ENCODE results near the gene UBASH3A.

UBASH3A gene

GRCh38 chr21:42438316-42439205 lies 34.9 kb downstream of the UBASH3A start:
- WGBS (ENCODE audit: extremely low coverage, insufficient coverage, insufficient read length): no CpG with 5 or more reads among the region's 25 CpGs
- Histone ChIP-seq H3K79me2 (ENCODE audit: control insufficient read depth, insufficient read depth, low read length, poor library complexity) (no peaks in the 10 kb centered on the region), H3K79me1 (ENCODE audit: low read length) (no peaks in the 10 kb centered on the region), H3K4me3 (ENCODE audit: low read depth, low read length) (no peak overlapping the region), H2AK5ac (ENCODE audit: low read length) (no peak overlapping the region), H3K4me1 (ENCODE audit: control insufficient read depth in 1 of 2, insufficient read depth in 2 of 2, low read length in 2 of 2) (no peaks in the 10 kb centered on the region), H2AFZ (ENCODE audit: insufficient read depth, low read length, poor library complexity) (no peak overlapping the region), H4K91ac (ENCODE audit: low read depth, low read length) (no peak overlapping the region), H3K18ac (ENCODE audit: low read length) (no peak overlapping the region), H4K8ac (ENCODE audit: low read depth, low read length) (no peak overlapping the region), H2BK12ac (ENCODE audit: low read length) (no peak overlapping the region), H3K9me3 (ENCODE audit: insufficient read depth, low read depth, low read length) (peaks cover 4% of the 10 kb centered on the region), H3K9ac (ENCODE audit: low read length) (no peak overlapping the region), H3K27me3 (ENCODE audit: insufficient read depth, low read length) (no peaks in the 10 kb centered on the region), H3K14ac (ENCODE audit: low read length) (no peak overlapping the region), H3K4me2 (ENCODE audit: low read length) (no peak overlapping the region), H3K4ac (ENCODE audit: low read depth, low read length) (no peak overlapping the region), H3K27ac (ENCODE audit: low read depth, low read length) (no peak overlapping the region), H4K12ac (ENCODE audit: low read depth, low read length) (no peak overlapping the region), H2BK120ac (ENCODE audit: insufficient read depth, low read length, poor library complexity) (no peak overlapping the region), H3K36me3 (ENCODE audit: control insufficient read depth in 1 of 2, insufficient read depth in 2 of 2, low read length in 2 of 2) (no peaks in the 10 kb centered on the region), H3K23ac (ENCODE audit: low read length) (no peak overlapping the region), H2BK5ac (ENCODE audit: low read depth, low read length, poor library complexity) (no peak overlapping the region)
- DNase-seq: no peak

GRCh38 chr21:42439284-42440186 lies 35.8 kb downstream of the UBASH3A start:
- H4K8ac ChIP-seq (ENCODE audit: low read depth, low read length): no peak overlapping the region
- no peak overlapping the region for H3K14ac ChIP-seq (ENCODE audit: low read length)
- WGBS (ENCODE audit: extremely low coverage, insufficient coverage, insufficient read length): 93% methylated on average over 2 of the region's 17 CpGs
- no peak overlapping the region for H4K12ac ChIP-seq (ENCODE audit: low read depth, low read length)
- no peaks in the 10 kb centered on the region for H3K79me1 ChIP-seq (ENCODE audit: low read length)
- H3K4me2 ChIP-seq (ENCODE audit: low read length): no peak overlapping the region
- peak overlapping the region; percentile 42 for H3K4me3 ChIP-seq (ENCODE audit: low read depth, low read length)
- H2AK5ac ChIP-seq (ENCODE audit: low read length): no peak overlapping the region
- no peak overlapping the region for H2AFZ ChIP-seq (ENCODE audit: insufficient read depth, low read length, poor library complexity)
- H4K91ac ChIP-seq (ENCODE audit: low read depth, low read length): no peak overlapping the region
- H3K9me3 ChIP-seq (ENCODE audit: insufficient read depth, low read depth, low read length): peaks cover 4% of the 10 kb centered on the region
- H3K4ac ChIP-seq (ENCODE audit: low read depth, low read length): no peak overlapping the region
- no peaks in the 10 kb centered on the region for H3K27me3 ChIP-seq (ENCODE audit: insufficient read depth, low read length)
- H3K79me2 ChIP-seq (ENCODE audit: control insufficient read depth, insufficient read depth, low read length, poor library complexity): no peaks in the 10 kb centered on the region
- no peak overlapping the region for H2BK5ac ChIP-seq (ENCODE audit: low read depth, low read length, poor library complexity)
- no peak for DNase-seq
- no peak overlapping the region for H3K23ac ChIP-seq (ENCODE audit: low read length)
- no peak overlapping the region for H2BK120ac ChIP-seq (ENCODE audit: insufficient read depth, low read length, poor library complexity)
- H2BK12ac ChIP-seq (ENCODE audit: low read length): no peak overlapping the region
- no peak overlapping the region for H3K27ac ChIP-seq (ENCODE audit: low read depth, low read length)
- no peak overlapping the region for H3K9ac ChIP-seq (ENCODE audit: low read length)
- H3K4me1 ChIP-seq (ENCODE audit: control insufficient read depth in 1 of 2, insufficient read depth in 2 of 2, low read length in 2 of 2): no peaks in the 10 kb centered on the region
- H3K18ac ChIP-seq (ENCODE audit: low read length): no peak overlapping the region
- no peaks in the 10 kb centered on the region for H3K36me3 ChIP-seq (ENCODE audit: control insufficient read depth in 1 of 2, insufficient read depth in 2 of 2, low read length in 2 of 2)

DNA sequence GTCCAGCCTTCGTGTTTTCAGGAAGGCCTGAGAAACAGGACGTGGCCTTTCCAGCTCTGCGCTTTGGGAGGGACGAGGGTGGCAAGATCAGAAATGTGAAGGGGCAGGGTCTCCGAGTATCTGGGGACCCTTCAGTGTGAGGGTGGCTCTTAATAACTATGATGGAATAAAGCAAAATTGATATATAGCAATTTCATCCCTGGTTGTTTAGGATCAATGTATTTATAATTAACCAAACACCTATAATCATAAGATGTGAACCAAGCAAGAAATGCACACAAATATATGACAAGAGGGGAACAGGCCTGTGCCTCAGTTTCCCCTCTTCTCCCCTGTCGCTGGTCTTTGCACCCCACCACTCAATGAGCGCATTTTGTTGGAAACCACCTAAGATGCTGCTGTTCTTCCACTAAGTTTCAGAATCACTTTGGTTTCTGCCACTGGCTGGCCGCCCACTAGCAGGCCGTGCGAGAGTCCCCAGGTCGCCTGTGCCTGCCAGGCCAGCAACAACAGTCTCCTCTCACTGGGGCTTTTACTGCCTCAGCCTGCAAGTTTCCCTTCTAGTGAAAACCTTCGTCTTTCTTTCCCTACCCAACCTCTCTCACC lies 36.6 kb downstream of the UBASH3A start:
- Histone ChIP-seq H3K9ac (ENCODE audit: low read length) (no peak overlapping the region), H2BK120ac (ENCODE audit: insufficient read depth, low read length, poor library complexity) (no peak overlapping the region), H4K12ac (ENCODE audit: low read depth, low read length) (no peak overlapping the region), H4K8ac (ENCODE audit: low read depth, low read length) (no peak overlapping the region), H3K18ac (ENCODE audit: low read length) (no peak overlapping the region), H3K9me3 (ENCODE audit: insufficient read depth, low read depth, low read length) (peaks cover 4% of the 10 kb centered on the region), H3K14ac (ENCODE audit: low read length) (no peak overlapping the region), H3K79me2 (ENCODE audit: control insufficient read depth, insufficient read depth, low read length, poor library complexity) (no peaks in the 10 kb centered on the region), H3K4me3 (ENCODE audit: low read depth, low read length) (no peak overlapping the region), H3K4me1 (ENCODE audit: control insufficient read depth in 1 of 2, insufficient read depth in 2 of 2, low read length in 2 of 2) (no peaks in the 10 kb centered on the region), H3K79me1 (ENCODE audit: low read length) (no peaks in the 10 kb centered on the region), H3K27me3 (ENCODE audit: insufficient read depth, low read length) (no peaks in the 10 kb centered on the region), H3K4ac (ENCODE audit: low read depth, low read length) (no peak overlapping the region), H3K36me3 (ENCODE audit: control insufficient read depth in 1 of 2, insufficient read depth in 2 of 2, low read length in 2 of 2) (no peaks in the 10 kb centered on the region), H2AFZ (ENCODE audit: insufficient read depth, low read length, poor library complexity) (no peak overlapping the region), H3K27ac (ENCODE audit: low read depth, low read length) (no peak overlapping the region), H3K23ac (ENCODE audit: low read length) (no peak overlapping the region), H2BK12ac (ENCODE audit: low read length) (no peak overlapping the region), H3K4me2 (ENCODE audit: low read length) (no peak overlapping the region), H2AK5ac (ENCODE audit: low read length) (no peak overlapping the region), H4K91ac (ENCODE audit: low read depth, low read length) (no peak overlapping the region), H2BK5ac (ENCODE audit: low read depth, low read length, poor library complexity) (no peak overlapping the region)
- no CpG with 5 or more reads among the region's 12 CpGs for WGBS (ENCODE audit: extremely low coverage, insufficient coverage, insufficient read length)
- no peak for DNase-seq

DNA sequence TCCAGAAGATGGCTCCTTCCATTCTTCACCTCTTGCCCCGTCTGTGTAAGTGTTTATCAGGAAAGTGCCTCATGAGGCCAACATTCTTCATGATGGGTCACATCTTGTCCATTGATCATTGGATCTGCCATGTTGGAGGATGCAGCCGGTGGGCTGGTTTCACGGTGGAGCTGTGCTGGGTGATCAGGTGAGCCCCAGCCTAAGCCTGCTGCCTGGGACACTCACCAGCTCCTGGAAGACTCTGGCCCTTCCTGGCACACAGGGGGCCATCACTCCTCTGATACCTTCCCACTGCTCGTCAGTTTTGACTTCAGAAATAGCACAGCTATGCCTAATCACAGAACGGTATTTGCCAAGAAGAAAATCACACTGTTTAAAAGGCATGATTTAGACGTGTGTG lies 38.3 kb downstream of the UBASH3A start:
- no CpG with 5 or more reads among the region's 6 CpGs for WGBS (ENCODE audit: extremely low coverage, insufficient coverage, insufficient read length)
- H3K36me3 ChIP-seq (ENCODE audit: control insufficient read depth in 1 of 2, insufficient read depth in 2 of 2, low read length in 2 of 2): no peaks in the 10 kb centered on the region
- no peak overlapping the region for H2AFZ ChIP-seq (ENCODE audit: insufficient read depth, low read length, poor library complexity)
- H3K27me3 ChIP-seq (ENCODE audit: insufficient read depth, low read length): no peaks in the 10 kb centered on the region
- no peaks in the 10 kb centered on the region for H3K79me1 ChIP-seq (ENCODE audit: low read length)
- H3K9me3 ChIP-seq (ENCODE audit: insufficient read depth, low read depth, low read length): peaks cover 4% of the 10 kb centered on the region
- no peak overlapping the region for H2BK120ac ChIP-seq (ENCODE audit: insufficient read depth, low read length, poor library complexity)
- no peaks in the 10 kb centered on the region for H3K4me1 ChIP-seq (ENCODE audit: control insufficient read depth in 1 of 2, insufficient read depth in 2 of 2, low read length in 2 of 2)
- H3K23ac ChIP-seq (ENCODE audit: low read length): no peak overlapping the region
- no peak overlapping the region for H3K14ac ChIP-seq (ENCODE audit: low read length)
- H3K79me2 ChIP-seq (ENCODE audit: control insufficient read depth, insufficient read depth, low read length, poor library complexity): no peaks in the 10 kb centered on the region
- no peak overlapping the region for H2BK5ac ChIP-seq (ENCODE audit: low read depth, low read length, poor library complexity)
- no peak overlapping the region for H3K18ac ChIP-seq (ENCODE audit: low read length)
- H3K4ac ChIP-seq (ENCODE audit: low read depth, low read length): no peak overlapping the region
- no peak overlapping the region for H3K4me2 ChIP-seq (ENCODE audit: low read length)
- no peak overlapping the region for H4K91ac ChIP-seq (ENCODE audit: low read depth, low read length)
- no peak for DNase-seq
- H3K9ac ChIP-seq (ENCODE audit: low read length): no peak overlapping the region
- H3K4me3 ChIP-seq (ENCODE audit: low read depth, low read length): no peak overlapping the region
- no peak overlapping the region for H4K12ac ChIP-seq (ENCODE audit: low read depth, low read length)
- H2AK5ac ChIP-seq (ENCODE audit: low read length): no peak overlapping the region
- H4K8ac ChIP-seq (ENCODE audit: low read depth, low read length): no peak overlapping the region
- H2BK12ac ChIP-seq (ENCODE audit: low read length): no peak overlapping the region
- no peak overlapping the region for H3K27ac ChIP-seq (ENCODE audit: low read depth, low read length)
